ENCODE measurements around the gene CAVIN3. TPM values are rescaled to one million over a fixed set of nuclear protein-coding genes. Genes with fewer than 3 reads are reported as not detected.
"Not testable (repeated sequence)": the region's sequence is repeated elsewhere in the genome, so short reads cannot be mapped to it uniquely, and the experiment has no call there.

The CAVIN3 gene
- total RNA-seq, 4 donors from 2014 or later: 16.6 to 65.0 (median 25.3) TPM

DNA sequence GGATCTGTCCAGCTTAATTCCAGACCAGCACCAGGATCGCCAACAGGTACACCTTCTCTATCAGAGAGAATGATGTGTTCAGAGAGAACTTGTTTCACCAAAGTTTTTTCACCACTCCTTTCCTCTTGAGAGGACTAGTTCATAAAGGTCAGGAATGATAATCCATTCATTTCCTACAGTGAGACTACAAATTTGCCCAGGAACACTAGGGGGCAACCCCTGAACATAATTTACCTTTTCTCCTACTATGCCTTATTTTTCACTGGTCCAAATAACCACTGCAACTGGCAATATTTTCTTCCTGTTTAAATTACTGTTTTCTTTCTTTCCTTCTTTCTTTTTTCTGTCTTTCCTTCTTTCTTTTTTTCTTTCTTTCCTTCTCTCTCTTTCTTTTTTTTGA is 22.5 kb downstream of the CAVIN3 start:
- Histone ChIP-seq H3K4me1 (no peaks in the 10 kb centered on the region), H3K27ac (no peak overlapping the region), H3K27me3 (no peaks in the 10 kb centered on the region), H3K4me3 (no peak overlapping the region), H3K9me3 (no peaks in the 10 kb centered on the region), H3K36me3 (no peaks in the 10 kb centered on the region)
- intact Hi-C loops (cut with DNase I): no loop called here
- TF ChIP-seq, protein P1, sequence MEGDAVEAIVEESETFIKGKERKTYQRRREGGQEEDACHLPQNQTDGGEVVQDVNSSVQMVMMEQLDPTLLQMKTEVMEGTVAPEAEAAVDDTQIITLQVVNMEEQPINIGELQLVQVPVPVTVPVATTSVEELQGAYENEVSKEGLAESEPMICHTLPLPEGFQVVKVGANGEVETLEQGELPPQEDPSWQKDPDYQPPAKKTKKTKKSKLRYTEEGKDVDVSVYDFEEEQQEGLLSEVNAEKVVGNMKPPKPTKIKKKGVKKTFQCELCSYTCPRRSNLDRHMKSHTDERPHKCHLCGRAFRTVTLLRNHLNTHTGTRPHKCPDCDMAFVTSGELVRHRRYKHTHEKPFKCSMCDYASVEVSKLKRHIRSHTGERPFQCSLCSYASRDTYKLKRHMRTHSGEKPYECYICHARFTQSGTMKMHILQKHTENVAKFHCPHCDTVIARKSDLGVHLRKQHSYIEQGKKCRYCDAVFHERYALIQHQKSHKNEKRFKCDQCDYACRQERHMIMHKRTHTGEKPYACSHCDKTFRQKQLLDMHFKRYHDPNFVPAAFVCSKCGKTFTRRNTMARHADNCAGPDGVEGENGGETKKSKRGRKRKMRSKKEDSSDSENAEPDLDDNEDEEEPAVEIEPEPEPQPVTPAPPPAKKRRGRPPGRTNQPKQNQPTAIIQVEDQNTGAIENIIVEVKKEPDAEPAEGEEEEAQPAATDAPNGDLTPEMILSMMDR (IDR thresholded peaks at IDR 0.05): peak in 1 of 6 experiments; percentile 30
- no peak for TF ChIP-seq POLR2A (IDR thresholded peaks at IDR 0.05)
- 73 to 90% methylated on average over 1 of the region's 1 CpG for WGBS, 2 donors
- no peak for DNase-seq

DNA sequence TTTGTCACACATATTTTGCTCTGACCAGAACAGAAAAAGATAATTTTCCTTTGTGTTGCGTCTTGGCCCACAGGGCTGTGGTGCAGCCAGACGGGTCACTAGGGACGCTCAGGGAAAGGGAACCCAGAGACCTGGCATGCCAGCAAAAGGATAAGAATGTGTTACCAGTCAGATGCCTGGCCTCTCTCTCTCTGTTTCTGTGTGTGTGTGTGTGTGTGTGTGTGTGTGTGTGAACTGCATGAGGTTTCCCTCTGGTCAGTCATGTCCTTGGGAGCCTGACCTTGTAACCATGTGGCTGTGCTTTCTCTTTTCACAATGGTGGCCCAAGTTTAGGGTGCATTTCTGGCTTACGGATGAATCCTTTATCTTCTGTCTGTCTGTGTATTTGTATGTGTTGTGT is 35.3 kb downstream of the CAVIN3 start:
- Histone ChIP-seq H3K27ac (no peak overlapping the region), H3K36me3 (no peaks in the 10 kb centered on the region), H3K4me1 (no peaks in the 10 kb centered on the region), H3K9me3 (no peaks in the 10 kb centered on the region), H3K4me3 (no peak overlapping the region), H3K27me3 (peaks cover 0 to 39% (median 0%) of the 10 kb centered on the region in 4 donors)
- no peak for TF ChIP-seq POLR2A (IDR thresholded peaks at IDR 0.05)
- TF ChIP-seq, protein P1 (IDR thresholded peaks at IDR 0.05): no peak
- no peak for DNase-seq
- intact Hi-C loops (cut with DNase I): no loop called here
- 80 to 81% methylated on average over 4 of the region's 4 CpGs for WGBS, 2 donors

DNA sequence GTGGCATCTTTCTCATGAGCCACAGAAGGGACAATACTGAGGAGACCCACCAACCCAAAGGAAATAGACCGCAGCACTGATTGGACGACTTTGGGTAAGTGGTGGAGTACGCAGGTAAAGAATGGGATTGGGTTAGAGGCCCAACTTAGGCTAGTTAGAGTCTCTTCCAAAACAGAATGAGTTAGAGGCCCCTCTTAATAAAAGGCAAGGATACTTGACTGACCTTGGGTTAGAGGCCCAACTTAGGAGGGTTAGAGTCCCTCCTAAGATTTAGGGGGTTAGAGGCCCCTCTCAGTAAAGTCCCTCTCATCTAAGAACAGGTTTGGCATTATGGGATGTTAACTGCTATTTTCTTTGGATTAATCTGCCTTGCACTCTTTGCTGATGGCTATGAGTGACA is 36.1 kb downstream of the CAVIN3 start:
- Histone ChIP-seq H3K9me3 (no peaks in the 10 kb centered on the region), H3K36me3 (no peaks in the 10 kb centered on the region), H3K27ac (no peak overlapping the region), H3K4me1 (no peaks in the 10 kb centered on the region), H3K27me3 (peaks cover 0 to 42% (median 0%) of the 10 kb centered on the region in 4 donors), H3K4me3 (no peak overlapping the region)
- no peak for DNase-seq
- TF ChIP-seq POLR2A (IDR thresholded peaks at IDR 0.05): no peak
- TF ChIP-seq, protein P1 (IDR thresholded peaks at IDR 0.05): no peak
- intact Hi-C loops (cut with DNase I): no loop called here
- WGBS, 2 donors: 40 to 79% methylated on average over 1 to 3 of the region's 3 CpGs

DNA sequence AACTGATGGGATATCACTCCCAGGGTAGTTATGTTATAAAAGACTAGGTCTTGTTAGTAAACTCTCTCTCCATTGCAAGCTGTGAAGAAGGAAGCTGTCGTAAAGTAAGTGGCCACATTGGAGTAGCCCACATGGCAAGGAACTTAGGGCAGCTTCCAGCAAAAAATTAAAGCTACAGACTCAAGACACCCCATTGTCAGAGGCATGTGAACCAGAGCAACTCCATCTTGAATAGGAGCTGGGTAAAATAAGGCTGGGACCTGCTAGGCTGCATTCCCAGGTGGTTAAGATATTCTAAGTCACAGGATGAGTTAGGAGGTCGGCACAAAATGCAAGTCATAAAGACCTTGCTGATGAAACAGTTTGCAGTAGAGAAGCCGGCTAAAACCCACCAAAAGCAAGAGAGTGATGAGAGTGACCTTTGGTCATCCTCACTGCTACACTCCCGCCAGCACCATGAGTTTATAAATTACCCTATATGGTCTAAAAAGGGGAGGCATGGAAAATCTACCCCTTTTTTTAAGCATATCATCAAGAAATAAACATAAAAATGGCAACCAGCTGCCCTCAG is 36.8 kb downstream of the CAVIN3 start:
- no peak for TF ChIP-seq POLR2A (IDR thresholded peaks at IDR 0.05)
- TF ChIP-seq, protein P1 (IDR thresholded peaks at IDR 0.05): no peak
- peaks cover 0 to 37% (median 0%) of the 10 kb centered on the region in 4 donors for H3K27me3 ChIP-seq
- H3K36me3 ChIP-seq: no peaks in the 10 kb centered on the region
- WGBS, 2 donors: 74 to 75% methylated on average over 3 to 4 of the region's 4 CpGs
- no peaks in the 10 kb centered on the region for H3K9me3 ChIP-seq
- no peak overlapping the region for H3K4me3 ChIP-seq
- intact Hi-C loops (cut with DNase I): no loop called here
- no peak for DNase-seq
- H3K27ac ChIP-seq: no peak overlapping the region
- no peaks in the 10 kb centered on the region for H3K4me1 ChIP-seq

DNA sequence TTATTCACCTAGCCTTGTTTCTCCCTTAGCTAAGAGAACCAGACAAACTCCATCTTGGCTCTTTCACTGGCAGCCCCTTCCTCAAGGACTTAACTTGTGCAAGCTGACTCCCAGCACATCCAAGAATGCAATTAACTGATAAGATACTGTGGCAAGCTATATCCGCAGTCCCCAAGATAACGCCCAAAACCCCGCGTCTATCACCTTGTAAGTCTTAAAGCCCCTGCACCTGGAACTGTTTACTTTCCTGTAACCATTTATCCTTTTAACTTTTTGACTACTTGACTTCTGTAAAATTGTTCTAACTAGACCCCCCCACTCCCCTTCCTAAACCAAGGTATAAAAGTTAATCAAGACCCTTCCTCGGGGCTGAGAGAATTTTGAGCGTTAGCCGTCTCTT is 39.5 kb downstream of the CAVIN3 start:
- H3K9me3 ChIP-seq; H3K27ac ChIP-seq; H3K36me3 ChIP-seq; DNase-seq; intact Hi-C loops (cut with DNase I); H3K4me1 ChIP-seq; H3K4me3 ChIP-seq: not testable (repeated sequence)
- 46 to 52% methylated on average over 7 of the region's 7 CpGs for WGBS, 2 donors
- H3K27me3 ChIP-seq: peaks cover 0 to 37% (median 0%) of the 10 kb centered on the region in 4 donors

DNA sequence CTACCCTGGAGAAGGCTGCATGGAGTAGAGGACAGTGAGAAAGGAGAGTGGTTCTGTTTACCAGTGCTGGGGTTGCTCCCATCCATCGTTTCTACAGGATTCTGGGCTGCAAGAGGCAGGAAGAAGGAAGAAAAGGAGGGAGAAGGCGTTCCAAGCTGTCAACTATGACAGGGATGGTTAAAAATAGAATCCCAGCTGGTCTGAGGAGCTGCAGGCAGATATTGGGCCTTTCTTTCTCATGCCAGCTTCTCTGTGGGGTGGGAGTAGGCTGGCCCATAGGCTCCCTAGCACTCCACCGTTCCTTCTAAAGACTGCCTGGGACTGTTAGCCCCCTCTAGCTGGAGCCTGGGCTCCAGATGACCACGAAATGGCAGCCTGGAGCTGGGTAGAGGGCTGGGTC is 47.1 kb downstream of the CAVIN3 start:
- Histone ChIP-seq H3K4me1 (no peaks in the 10 kb centered on the region), H3K27ac (no peak overlapping the region), H3K27me3 (peaks cover 0 to 17% (median 0%) of the 10 kb centered on the region in 4 donors), H3K36me3 (no peaks in the 10 kb centered on the region), H3K4me3 (no peak overlapping the region), H3K9me3 (no peaks in the 10 kb centered on the region)
- TF ChIP-seq, protein P1 (IDR thresholded peaks at IDR 0.05): no peak
- no peak for TF ChIP-seq POLR2A (IDR thresholded peaks at IDR 0.05)
- 55 to 56% methylated on average over 4 of the region's 4 CpGs for WGBS, 2 donors
- no peak for DNase-seq
- intact Hi-C loops (cut with DNase I): no loop called here
